Natural killer cell treated with Interleukin-12 subunit alpha and Interleukin-12 subunit beta and Interleukin-15 and Interleukin-18, amount 100 ng/mL, for 72 hours (primary cell): Measurements from ENCODE around the gene GRAP2. TPM values are rescaled to one million over a fixed set of nuclear protein-coding genes. Genes with fewer than 3 reads are reported as not detected.

Experiments used
- ATAC-seq, 2 donors: fragments of 150-1000 bp; cut with Tn5 transposase in 1 of 2; sonication (Bioruptor Pico), chemical (Tn5 transposase) in 1 of 2; 2 replicates each; pipeline ENCODE4 v1.10.0; 2021
- DNase-seq: peaks from one replicate; pipeline ENCODE4 v3.0.0; 2022; ENCODE audit warnings: low spot score
- H3K27ac Mint-ChIP-seq, 2 donors: 1 replicate in 1 of 2; 2 replicates in 1 of 2; pipeline ENCODE4 v1.8.0; 2022; ENCODE audit warnings: mixed read lengths in 2 of 2, mild to moderate bottlenecking in 1 of 2, moderate library complexity in 1 of 2
- H3K27me3 Mint-ChIP-seq, 2 donors: 1 replicate in 1 of 2; 2 replicates in 1 of 2; pipeline ENCODE4 v1.8.0; 2022; ENCODE audit warnings: mixed read lengths in 2 of 2
- H3K36me3 Mint-ChIP-seq: one replicate; pipeline ENCODE4 v1.8.0; 2022; ENCODE audit warnings: mixed read lengths
- H3K4me1 Mint-ChIP-seq, 2 donors: 1 replicate in 1 of 2; 2 replicates in 1 of 2; pipeline ENCODE4 v1.8.0; 2022; ENCODE audit warnings: low read depth in 2 of 2, mixed read lengths in 2 of 2, mild to moderate bottlenecking in 1 of 2
- H3K4me3 Mint-ChIP-seq: one replicate; pipeline ENCODE4 v1.8.0; 2022; ENCODE audit warnings: mixed read lengths
- H3K9me3 Mint-ChIP-seq: 2 replicates; pipeline ENCODE4 v1.8.0; 2022; ENCODE audit warnings: mixed read lengths
- total RNA-seq, 2 donors: library from RNA; stranded (reverse); gene quantifications; one replicate each; pipeline ENCODE4 v1.2.3, GENCODE V29; 2022

The GRAP2 gene
- total RNA-seq, 2 donors from 2014 or later = 13.2 to 36.4 TPM

GRCh38 chr22:39907047-39907446 is 6.2 kb downstream of the GRAP2 start:
- H3K27ac Mint-ChIP-seq = peak overlapping the region; percentile 96 to 98
- peak overlapping the region; percentile 98 for H3K4me3 Mint-ChIP-seq
- ATAC-seq = no peak
- H3K4me1 Mint-ChIP-seq = peaks cover 64 to 77% of the 10 kb centered on the region in 2 donors
- DNase-seq = no peak
- no peaks in the 10 kb centered on the region for H3K36me3 Mint-ChIP-seq
- peaks cover 3% of the 10 kb centered on the region for H3K9me3 Mint-ChIP-seq
- no peaks in the 10 kb centered on the region for H3K27me3 Mint-ChIP-seq

GRCh38 chr22:39907605-39908097 is 6.8 kb downstream of the GRAP2 start:
- Mint-ChIP-seq H3K4me3 (peak overlapping the region; percentile 98), H3K27me3 (no peaks in the 10 kb centered on the region)

GRCh38 chr22:39908136-39908535 is 7.3 kb downstream of the GRAP2 start:
- DNase-seq (no peak), ATAC-seq (peak in 1 of 2 donors; percentile 31)
- no peaks in the 10 kb centered on the region for H3K36me3 Mint-ChIP-seq
- H3K4me3 Mint-ChIP-seq = peak overlapping the region; percentile 98
- H3K4me1 Mint-ChIP-seq = peaks cover 67 to 80% of the 10 kb centered on the region in 2 donors
- no peaks in the 10 kb centered on the region for H3K27me3 Mint-ChIP-seq
- peak overlapping the region; percentile 96 to 98 for H3K27ac Mint-ChIP-seq
- peaks cover 3% of the 10 kb centered on the region for H3K9me3 Mint-ChIP-seq

More at GRCh38 chr22:39907605-39908097, 6.8 kb downstream of the GRAP2 start:
- Mint-ChIP-seq H3K9me3 (peaks cover 3% of the 10 kb centered on the region), H3K36me3 (no peaks in the 10 kb centered on the region), H3K4me1 (peaks cover 67 to 79% of the 10 kb centered on the region in 2 donors), H3K27ac (peak overlapping the region; percentile 96 to 98)
- DNase-seq (no peak), ATAC-seq (no peak)

GRCh38 chr22:39908737-39909136 is 7.9 kb downstream of the GRAP2 start:
- H3K27ac Mint-ChIP-seq = peak overlapping the region; percentile 96 to 98
- H3K9me3 Mint-ChIP-seq = peaks cover 3% of the 10 kb centered on the region
- H3K4me1 Mint-ChIP-seq = peaks cover 73 to 86% of the 10 kb centered on the region in 2 donors
- ATAC-seq = peak; percentile 80 to 87
- H3K27me3 Mint-ChIP-seq = no peaks in the 10 kb centered on the region
- H3K4me3 Mint-ChIP-seq = peak overlapping the region; percentile 98
- peak; percentile 68 for DNase-seq
- no peaks in the 10 kb centered on the region for H3K36me3 Mint-ChIP-seq

GRCh38 chr22:39910876-39911613 is 10.2 kb downstream of the GRAP2 start:
- no peak for DNase-seq
- H3K36me3 Mint-ChIP-seq = no peaks in the 10 kb centered on the region
- no peaks in the 10 kb centered on the region for H3K9me3 Mint-ChIP-seq

GRCh38 chr22:39913321-39913720 is 12.4 kb downstream of the GRAP2 start:
- H3K4me3 Mint-ChIP-seq = peak overlapping the region; percentile 81
- H3K4me1 Mint-ChIP-seq = peaks cover 77 to 89% of the 10 kb centered on the region in 2 donors
- H3K9me3 Mint-ChIP-seq = no peaks in the 10 kb centered on the region
- H3K36me3 Mint-ChIP-seq = no peaks in the 10 kb centered on the region
- H3K27me3 Mint-ChIP-seq = no peaks in the 10 kb centered on the region
- H3K27ac Mint-ChIP-seq = peak overlapping the region; percentile 96 to 98
- DNase-seq (no peak), ATAC-seq (no peak)

More at GRCh38 chr22:39910876-39911613, 10.2 kb downstream of the GRAP2 start:
- no peak for ATAC-seq
- peaks cover 72 to 83% of the 10 kb centered on the region in 2 donors for H3K4me1 Mint-ChIP-seq
- H3K4me3 Mint-ChIP-seq = peak overlapping the region; percentile 81
- H3K27me3 Mint-ChIP-seq = no peaks in the 10 kb centered on the region
- H3K27ac Mint-ChIP-seq = peak overlapping the region; percentile 96 to 98

GRCh38 chr22:39913886-39914285 is 13.0 kb downstream of the GRAP2 start:
- Mint-ChIP-seq H3K4me1 (peaks cover 72 to 83% of the 10 kb centered on the region in 2 donors), H3K9me3 (no peaks in the 10 kb centered on the region), H3K27me3 (no peaks in the 10 kb centered on the region), H3K4me3 (peak overlapping the region; percentile 81), H3K27ac (peak overlapping the region; percentile 96 to 98), H3K36me3 (no peaks in the 10 kb centered on the region)
- ATAC-seq = no peak
- DNase-seq = no peak

- ATAC-seq (no peak), DNase-seq (no peak)
- Mint-ChIP-seq H3K36me3 (no peaks in the 10 kb centered on the region), H3K4me1 (peaks cover 68 to 81% of the 10 kb centered on the region in 2 donors), H3K9me3 (no peaks in the 10 kb centered on the region), H3K4me3 (peak overlapping the region; percentile 81), H3K27ac (peak overlapping the region; percentile 96 to 98), H3K27me3 (no peaks in the 10 kb centered on the region)
Observed at GRCh38 chr22:39914584-39914983, 13.7 kb downstream of the GRAP2 start.

GRCh38 chr22:39915295-39915726 is 14.4 kb downstream of the GRAP2 start:
- Mint-ChIP-seq H3K27me3 (no peaks in the 10 kb centered on the region), H3K4me1 (peaks cover 69 to 81% of the 10 kb centered on the region in 2 donors), H3K36me3 (no peaks in the 10 kb centered on the region), H3K27ac (peak overlapping the region; percentile 74 to 98), H3K4me3 (peak overlapping the region; percentile 65), H3K9me3 (no peaks in the 10 kb centered on the region)
- DNase-seq (no peak), ATAC-seq (no peak)

GRCh38 chr22:39916496-39916895 is 15.6 kb downstream of the GRAP2 start:
- no peak for DNase-seq
- H3K27ac Mint-ChIP-seq = peak overlapping the region; percentile 74 to 98
- no peak for ATAC-seq
- H3K36me3 Mint-ChIP-seq = no peaks in the 10 kb centered on the region
- no peaks in the 10 kb centered on the region for H3K9me3 Mint-ChIP-seq
- no peaks in the 10 kb centered on the region for H3K27me3 Mint-ChIP-seq
- H3K4me3 Mint-ChIP-seq = peak overlapping the region; percentile 74
- peaks cover 72 to 81% of the 10 kb centered on the region in 2 donors for H3K4me1 Mint-ChIP-seq

GRCh38 chr22:39917197-39917643 is 16.3 kb downstream of the GRAP2 start:
- Mint-ChIP-seq H3K9me3 (no peaks in the 10 kb centered on the region), H3K27me3 (no peaks in the 10 kb centered on the region), H3K27ac (peak overlapping the region; percentile 74 to 98), H3K36me3 (no peaks in the 10 kb centered on the region), H3K4me3 (peak overlapping the region; percentile 74), H3K4me1 (peaks cover 71 to 81% of the 10 kb centered on the region in 2 donors)
- no peak for ATAC-seq
- no peak for DNase-seq

- Mint-ChIP-seq H3K27ac (peak overlapping the region; percentile 74 to 98), H3K9me3 (no peaks in the 10 kb centered on the region), H3K4me3 (peak overlapping the region; percentile 74), H3K4me1 (peaks cover 72 to 79% of the 10 kb centered on the region in 2 donors), H3K36me3 (no peaks in the 10 kb centered on the region), H3K27me3 (no peaks in the 10 kb centered on the region)
- no peak for DNase-seq
- ATAC-seq = no peak
Observed at GRCh38 chr22:39917776-39918495, 17.1 kb downstream of the GRAP2 start.

GRCh38 chr22:39920134-39920743 is 19.4 kb downstream of the GRAP2 start:
- no peaks in the 10 kb centered on the region for H3K36me3 Mint-ChIP-seq

More at GRCh38 chr22:39920134-39920743, 19.4 kb downstream of the GRAP2 start:
- H3K4me3 Mint-ChIP-seq = peak overlapping the region; percentile 79
- H3K27me3 Mint-ChIP-seq = no peaks in the 10 kb centered on the region
- DNase-seq = no peak
- ATAC-seq = peak; percentile 88
- H3K4me1 Mint-ChIP-seq = peaks cover 62 to 72% of the 10 kb centered on the region in 2 donors
- no peaks in the 10 kb centered on the region for H3K9me3 Mint-ChIP-seq
- H3K27ac Mint-ChIP-seq = peak overlapping the region; percentile 74 to 82
